K562 (cell line): ENCODE measurements around the gene NKIRAS1. TPM values are rescaled to one million over a fixed set of nuclear protein-coding genes. Genes with fewer than 3 reads are reported as not detected.

Experiments
- BACH1 ChIP-seq: fragments of 200-800 bp; sonication (Bioruptor generic); IDR thresholded peaks from 2 replicates; pipeline ENCODE4 v1.6.1; 2016; ENCODE audit warnings: missing genetic modification characterization, missing compliant biosample characterization
- CSDE1 ChIP-seq, 2 experiments: fragments of 450-650 bp; IDR thresholded peaks; 2 replicates each; pipeline ENCODE4 v1.6.1; 2016; ENCODE audit warnings: mild to moderate bottlenecking in 1 of 2
- DDX20 ChIP-seq: fragments of 450-650 bp; IDR thresholded peaks from 2 replicates; pipeline ENCODE4 v1.6.1; 2016; ENCODE audit warnings: missing genetic modification characterization, low read depth, mild to moderate bottlenecking, missing compliant biosample characterization, moderate library complexity
- ELF2 ChIP-seq: fragments of 250-450 bp; sonication (Bioruptor Pico); IDR thresholded peaks from 2 replicates; pipeline ENCODE4 v1.5.0; 2021; ENCODE audit warnings: mild to moderate bottlenecking
- GATAD2B ChIP-seq: fragments of 450-650 bp; IDR thresholded peaks from 2 replicates; pipeline ENCODE4 v1.6.1; 2017; ENCODE audit warnings: mild to moderate bottlenecking, borderline replicate concordance
- HCFC1 ChIP-seq: IDR thresholded peaks from 2 replicates; pipeline ENCODE4 v1.6.1; 2012; ENCODE audit warnings: low read depth, low read length, improper control_type of control experiment
- KLF16 ChIP-seq: IDR thresholded peaks from 2 replicates; pipeline ENCODE4 v1.6.1; 2016; ENCODE audit warnings: antibody characterized with exemption
- KLF6 ChIP-seq: fragments of 250-450 bp; sonication (Bioruptor Pico); IDR thresholded peaks from 2 replicates; pipeline ENCODE4 v1.4.0; 2020; ENCODE audit warnings: mild to moderate bottlenecking, moderate library complexity, borderline replicate concordance
- MCM7 ChIP-seq, 2 experiments: fragments of 450-650 bp; IDR thresholded peaks; 2 replicates each; pipeline ENCODE4 v1.6.1; 2016 to 2018
- NFYB ChIP-seq: IDR thresholded peaks from 2 replicates; pipeline ENCODE4 v1.6.1; 2011; ENCODE audit warnings: mild to moderate bottlenecking, moderate library complexity; ENCODE audit not compliant: insufficient read length; ENCODE audit errors: extremely low read depth
- PRMT5 ChIP-seq: sonication (generic); formaldehyde crosslinking; IDR thresholded peaks from 2 replicates; pipeline ENCODE4 v1.5.0; 2020; ENCODE audit warnings: missing genetic modification reagents
- STAT5B ChIP-seq: fragments of 250-450 bp; sonication (Bioruptor Pico); IDR thresholded peaks from 2 replicates; pipeline ENCODE4 v1.8.0; 2021; ENCODE audit warnings: mild to moderate bottlenecking, inconsistent platforms
- SUPT5H ChIP-seq: fragments of 450-650 bp; IDR thresholded peaks from 2 replicates; pipeline ENCODE4 v1.6.1; 2016
- TRIM24 ChIP-seq, 2 experiments: fragments of 450-650 bp; IDR thresholded peaks; 2 replicates each; pipeline ENCODE4 v1.6.1; 2016
- ZBTB1 ChIP-seq: sonication (generic); formaldehyde crosslinking; IDR thresholded peaks from 2 replicates; pipeline ENCODE4 v1.8.1; 2023; ENCODE audit warnings: missing genetic modification reagents, low read depth, mild to moderate bottlenecking, borderline replicate concordance
- ZNF41 ChIP-seq: fragments of 250-450 bp; sonication (Bioruptor Pico); conservative IDR thresholded peaks from 2 replicates; pipeline ENCODE4 v1.4.0; 2020; ENCODE audit warnings: mild to moderate bottlenecking
- ZNF507 ChIP-seq: conservative IDR thresholded peaks from 2 replicates; pipeline ENCODE4 v1.6.1; 2017; ENCODE audit warnings: missing genetic modification characterization, missing compliant biosample characterization
- ZNF707 ChIP-seq: fragments of 250-450 bp; sonication (Bioruptor Pico); conservative IDR thresholded peaks from 2 replicates; pipeline ENCODE4 v1.8.0; 2022; ENCODE audit warnings: inconsistent platforms, mild to moderate bottlenecking, moderate library complexity
- polyA plus RNA-seq, 8 experiments: library from polyadenylated mRNA; depleted of rRNA in 4 of 8; stranded (reverse) in 5 of 8; unstranded in 3 of 8; fragments of >200 nt; fragmentation: Nextera tagmentation in 2 of 8; fragmentation: Illumina TruSeq in 1 of 8; extraction: Ambion mirVana in 2 of 8; extraction: Trizol in 1 of 8; gene quantifications; 2 replicates each; pipeline versions ENCODE4 v1.2.1 to v1.2.3, GENCODE V29; 2011 to 2014; ENCODE audit warnings: inconsistent platforms in 1 of 8, missing spikeins in 1 of 8
- total RNA-seq, 7 experiments: library from RNA; depleted of rRNA in 6 of 7; stranded (reverse); fragments of >200 nt in 6 of 7; fragmentation: Illumina TruSeq in 2 of 7; extraction: Trizol in 2 of 7; gene quantifications; 2 replicates each; pipeline versions ENCODE4 v1.2.1 to v1.2.3, GENCODE V29; 2011 to 2021; ENCODE audit warnings: low replicate concordance in 1 of 7
- TF ChIP-seq, protein P1 (sequence below), 2 experiments: fragments of 450-650 bp in 1 of 2; sonication (generic) in 1 of 2; formaldehyde crosslinking in 1 of 2; IDR thresholded peaks; 2 replicates each; pipeline versions ENCODE4 v1.7.1 to v1.9.0; 2016 to 2022; ENCODE audit warnings: inconsistent platforms in 1 of 2, mild to moderate bottlenecking in 1 of 2, missing genetic modification reagents in 1 of 2
- TF ChIP-seq, protein P2 (sequence below): fragments of 450-650 bp; formaldehyde crosslinking; IDR thresholded peaks from 2 replicates; pipeline ENCODE4 v1.4.0; 2022; ENCODE audit warnings: mild to moderate bottlenecking, moderate library complexity
- TF ChIP-seq, protein P3 (sequence below), 2 experiments: fragments of 250-450 bp in 1 of 2; fragments of 450-650 bp in 1 of 2; sonication (Bioruptor Pico) in 1 of 2; IDR thresholded peaks; 2 replicates each; pipeline versions ENCODE4 v1.6.1 to v1.8.0; 2016 to 2021; ENCODE audit warnings: mild to moderate bottlenecking in 2 of 2, moderate library complexity in 2 of 2, missing compliant biosample characterization in 1 of 2, missing genetic modification characterization in 1 of 2

The NKIRAS1 gene
- total and polyA plus RNA-seq, 9 of the 15 experiments (the other 6 are each of a cell fraction or from before 2014, with no cell fraction given), result 5.1 to 10.3 (median 6.3) TPM

DNA sequence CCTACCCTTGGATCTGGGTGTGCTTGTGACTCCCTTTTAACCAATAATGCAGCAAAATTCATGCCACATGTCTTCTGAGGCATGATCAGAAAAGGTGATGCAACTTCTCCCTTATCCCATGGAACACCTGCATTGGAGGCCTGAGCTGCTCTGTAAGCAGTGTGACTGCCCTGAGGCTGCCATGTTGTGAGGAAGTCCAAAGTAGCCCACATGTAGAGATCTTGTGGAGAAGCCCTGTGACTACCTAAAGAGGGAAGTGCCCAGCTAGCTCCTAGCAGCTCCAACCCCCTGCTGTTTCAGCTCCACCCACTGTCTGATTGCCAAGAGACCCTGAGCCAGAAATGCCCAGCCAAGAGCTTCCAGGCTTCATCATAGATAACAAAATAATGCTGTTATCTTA is 21.9 kb upstream of the NKIRAS1 start (continued):
- no peak for TF ChIP-seq DDX20 (tag)
- no peak for TF ChIP-seq ZNF41 (CRISPR knock-in tag)
- TF ChIP-seq, protein P1, sequence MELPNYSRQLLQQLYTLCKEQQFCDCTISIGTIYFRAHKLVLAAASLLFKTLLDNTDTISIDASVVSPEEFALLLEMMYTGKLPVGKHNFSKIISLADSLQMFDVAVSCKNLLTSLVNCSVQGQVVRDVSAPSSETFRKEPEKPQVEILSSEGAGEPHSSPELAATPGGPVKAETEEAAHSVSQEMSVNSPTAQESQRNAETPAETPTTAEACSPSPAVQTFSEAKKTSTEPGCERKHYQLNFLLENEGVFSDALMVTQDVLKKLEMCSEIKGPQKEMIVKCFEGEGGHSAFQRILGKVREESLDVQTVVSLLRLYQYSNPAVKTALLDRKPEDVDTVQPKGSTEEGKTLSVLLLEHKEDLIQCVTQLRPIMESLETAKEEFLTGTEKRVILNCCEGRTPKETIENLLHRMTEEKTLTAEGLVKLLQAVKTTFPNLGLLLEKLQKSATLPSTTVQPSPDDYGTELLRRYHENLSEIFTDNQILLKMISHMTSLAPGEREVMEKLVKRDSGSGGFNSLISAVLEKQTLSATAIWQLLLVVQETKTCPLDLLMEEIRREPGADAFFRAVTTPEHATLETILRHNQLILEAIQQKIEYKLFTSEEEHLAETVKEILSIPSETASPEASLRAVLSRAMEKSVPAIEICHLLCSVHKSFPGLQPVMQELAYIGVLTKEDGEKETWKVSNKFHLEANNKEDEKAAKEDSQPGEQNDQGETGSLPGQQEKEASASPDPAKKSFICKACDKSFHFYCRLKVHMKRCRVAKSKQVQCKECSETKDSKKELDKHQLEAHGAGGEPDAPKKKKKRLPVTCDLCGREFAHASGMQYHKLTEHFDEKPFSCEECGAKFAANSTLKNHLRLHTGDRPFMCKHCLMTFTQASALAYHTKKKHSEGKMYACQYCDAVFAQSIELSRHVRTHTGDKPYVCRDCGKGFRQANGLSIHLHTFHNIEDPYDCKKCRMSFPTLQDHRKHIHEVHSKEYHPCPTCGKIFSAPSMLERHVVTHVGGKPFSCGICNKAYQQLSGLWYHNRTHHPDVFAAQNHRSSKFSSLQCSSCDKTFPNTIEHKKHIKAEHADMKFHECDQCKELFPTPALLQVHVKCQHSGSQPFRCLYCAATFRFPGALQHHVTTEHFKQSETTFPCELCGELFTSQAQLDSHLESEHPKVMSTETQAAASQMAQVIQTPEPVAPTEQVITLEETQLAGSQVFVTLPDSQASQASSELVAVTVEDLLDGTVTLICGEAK (IDR thresholded peaks at IDR 0.05), result no peak
- TF ChIP-seq, protein P1 (CRISPR knock-in tag; IDR thresholded peaks at IDR 0.05), result no peak
- no peak for TF ChIP-seq GATAD2B
- TF ChIP-seq STAT5B (CRISPR knock-in tag), result no peak
- no peak for TF ChIP-seq MCM7 (IDR thresholded peaks at IDR 0.05)
- no peak for TF ChIP-seq BACH1 (tag)
- TF ChIP-seq, protein P2, sequence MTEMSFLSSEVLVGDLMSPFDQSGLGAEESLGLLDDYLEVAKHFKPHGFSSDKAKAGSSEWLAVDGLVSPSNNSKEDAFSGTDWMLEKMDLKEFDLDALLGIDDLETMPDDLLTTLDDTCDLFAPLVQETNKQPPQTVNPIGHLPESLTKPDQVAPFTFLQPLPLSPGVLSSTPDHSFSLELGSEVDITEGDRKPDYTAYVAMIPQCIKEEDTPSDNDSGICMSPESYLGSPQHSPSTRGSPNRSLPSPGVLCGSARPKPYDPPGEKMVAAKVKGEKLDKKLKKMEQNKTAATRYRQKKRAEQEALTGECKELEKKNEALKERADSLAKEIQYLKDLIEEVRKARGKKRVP, result no peak
- no peak for TF ChIP-seq KLF16
- peak; percentile 79 for TF ChIP-seq TRIM24 (IDR thresholded peaks at IDR 0.05)
- TF ChIP-seq CSDE1 (IDR thresholded peaks at IDR 0.05), result no peak
- TF ChIP-seq ZNF507, result no peak
- TF ChIP-seq PRMT5, result no peak
- no peak for TF ChIP-seq HCFC1
- TF ChIP-seq ZBTB1, result no peak
- no peak for TF ChIP-seq ZNF707 (CRISPR knock-in tag)
- TF ChIP-seq KLF6 (CRISPR knock-in tag), result no peak
- TF ChIP-seq, protein P3, sequence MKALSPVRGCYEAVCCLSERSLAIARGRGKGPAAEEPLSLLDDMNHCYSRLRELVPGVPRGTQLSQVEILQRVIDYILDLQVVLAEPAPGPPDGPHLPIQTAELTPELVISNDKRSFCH (CRISPR knock-in tag; IDR thresholded peaks at IDR 0.05), result no peak
- TF ChIP-seq, protein P3 (tag; IDR thresholded peaks at IDR 0.05), result no peak
- no peak for TF ChIP-seq ELF2 (CRISPR knock-in tag)
- no peak for TF ChIP-seq SUPT5H
- TF ChIP-seq NFYB, result no peak
